Activated naive CD8-positive, alpha-beta T cell treated with anti-CD3 and anti-CD28 coated beads for 36 hours (primary cell): ENCODE measurements around the gene ZC3H18. TPM values are rescaled to one million over a fixed set of nuclear protein-coding genes. Genes with fewer than 3 reads are reported as not detected.
"Not testable (repeated sequence)": the region's sequence is repeated elsewhere in the genome, so short reads cannot be mapped to it uniquely, and the experiment has no call there.

Experiments
- DNase-seq: peaks from one replicate; pipeline ENCODE4 v3.0.0; 2021
- H3K27ac Mint-ChIP-seq: one replicate; pipeline ENCODE4 v1.8.0; 2022; ENCODE audit warnings: mild to moderate bottlenecking, moderate library complexity, mixed read lengths
- H3K27me3 Mint-ChIP-seq: one replicate; pipeline ENCODE4 v1.8.0; 2022; ENCODE audit warnings: mild to moderate bottlenecking, mixed read lengths
- H3K36me3 Mint-ChIP-seq: one replicate; pipeline ENCODE4 v1.8.0; 2021; ENCODE audit warnings: mild to moderate bottlenecking, mixed read lengths
- H3K4me1 Mint-ChIP-seq: one replicate; pipeline ENCODE4 v1.8.0; 2021; ENCODE audit warnings: mixed read lengths
- H3K4me3 Mint-ChIP-seq: one replicate; pipeline ENCODE4 v1.8.0; 2022; ENCODE audit warnings: mild to moderate bottlenecking, moderate library complexity, mixed read lengths
- H3K9me3 Mint-ChIP-seq: one replicate; pipeline ENCODE4 v1.8.0; 2022; ENCODE audit warnings: mixed read lengths
- total RNA-seq, 2 experiments: library from RNA; stranded (reverse); gene quantifications; one replicate each; pipeline ENCODE4 v1.2.3, GENCODE V29; 2021

Gene ZC3H18
- total RNA-seq, 2 experiments from 2014 or later, result 84.3 to 86.8 TPM

DNA sequence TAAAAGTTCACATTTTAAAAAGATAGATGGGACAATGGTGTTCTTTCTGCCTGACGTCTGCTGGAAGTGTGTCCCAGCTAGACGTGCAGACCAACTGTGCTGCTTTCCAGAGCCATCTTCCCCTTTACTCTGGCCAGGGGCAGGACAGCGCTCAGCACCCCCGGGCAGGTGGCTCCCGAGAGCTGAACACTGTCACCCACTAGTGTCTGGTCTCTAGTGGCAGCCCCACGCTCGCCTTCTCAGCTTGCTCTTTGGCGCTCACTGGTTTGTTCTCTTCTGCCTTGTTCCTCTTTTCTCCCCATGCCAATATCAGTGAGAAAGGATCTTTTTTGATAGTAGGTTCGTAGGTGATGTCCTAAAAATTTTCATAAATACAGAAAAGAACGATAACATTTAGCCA is 25.7 kb downstream of the ZC3H18 start:
- H3K36me3 Mint-ChIP-seq, result peaks cover 14% of the 10 kb centered on the region

GRCh38 chr16:88596483-88596882 is 26.3 kb downstream of the ZC3H18 start:
- DNase-seq, result no peak
- peaks cover 19% of the 10 kb centered on the region for H3K4me1 Mint-ChIP-seq
- no peaks in the 10 kb centered on the region for H3K27me3 Mint-ChIP-seq
- H3K27ac Mint-ChIP-seq, result no peak overlapping the region
- H3K36me3 Mint-ChIP-seq, result peaks cover 17% of the 10 kb centered on the region
- no peak overlapping the region for H3K4me3 Mint-ChIP-seq
- no peaks in the 10 kb centered on the region for H3K9me3 Mint-ChIP-seq

More for the DNA sequence above, 25.7 kb downstream of the ZC3H18 start:
- peaks cover 20% of the 10 kb centered on the region for H3K4me1 Mint-ChIP-seq
- DNase-seq, result no peak
- H3K27ac Mint-ChIP-seq, result no peak overlapping the region
- no peaks in the 10 kb centered on the region for H3K9me3 Mint-ChIP-seq
- no peak overlapping the region for H3K4me3 Mint-ChIP-seq
- H3K27me3 Mint-ChIP-seq, result no peaks in the 10 kb centered on the region

GRCh38 chr16:88597856-88598491 is 27.8 kb downstream of the ZC3H18 start:
- no peak for DNase-seq
- Mint-ChIP-seq H3K4me3 (no peak overlapping the region), H3K4me1 (peaks cover 11% of the 10 kb centered on the region), H3K36me3 (peaks cover 17% of the 10 kb centered on the region), H3K27ac (no peak overlapping the region), H3K9me3 (no peaks in the 10 kb centered on the region), H3K27me3 (no peaks in the 10 kb centered on the region)

GRCh38 chr16:88599092-88599733 is 29.0 kb downstream of the ZC3H18 start:
- peaks cover 21% of the 10 kb centered on the region for H3K36me3 Mint-ChIP-seq
- H3K27ac Mint-ChIP-seq, result no peak overlapping the region
- DNase-seq, result no peak
- no peaks in the 10 kb centered on the region for H3K27me3 Mint-ChIP-seq
- H3K9me3 Mint-ChIP-seq, result no peaks in the 10 kb centered on the region
- peaks cover 11% of the 10 kb centered on the region for H3K4me1 Mint-ChIP-seq
- no peak overlapping the region for H3K4me3 Mint-ChIP-seq

DNA sequence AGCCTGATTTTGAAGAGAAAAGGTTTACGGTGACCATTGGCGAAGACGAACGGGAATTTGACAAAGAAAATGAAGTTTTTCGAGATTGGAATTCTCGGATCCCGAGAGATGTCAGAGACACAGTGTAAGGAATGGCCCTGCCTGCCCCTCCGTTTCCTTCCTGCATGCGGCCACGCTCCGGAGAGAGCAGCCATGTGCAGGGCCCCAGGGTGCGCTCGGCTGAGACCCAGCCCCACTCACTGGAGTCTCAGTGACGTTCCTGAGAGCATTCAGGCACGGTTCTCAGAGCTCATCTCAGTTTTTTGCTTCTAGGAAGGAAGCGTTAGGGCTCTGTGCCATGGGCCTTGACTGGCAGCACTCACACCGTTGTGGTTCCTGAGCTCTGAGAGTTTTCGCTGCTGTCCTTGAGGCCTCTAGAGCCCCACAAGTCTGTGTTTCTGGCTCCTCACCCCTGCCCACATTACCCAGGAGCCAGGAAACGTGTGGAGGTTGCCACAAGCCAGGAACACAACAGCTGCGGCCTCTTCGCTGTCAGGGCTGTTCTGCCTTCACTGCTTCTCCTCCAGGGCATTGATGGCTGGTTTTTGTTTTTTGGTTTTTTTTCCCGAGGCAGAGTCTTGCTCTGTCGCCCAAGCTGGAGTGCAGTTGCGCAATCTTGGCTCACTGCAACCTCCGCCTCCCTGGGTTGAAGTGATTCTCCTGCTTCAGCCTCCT is 29.8 kb downstream of the ZC3H18 start:
- Mint-ChIP-seq H3K4me3 (no peak overlapping the region), H3K36me3 (peaks cover 22% of the 10 kb centered on the region)

GRCh38 chr16:88600539-88600896 is 30.3 kb downstream of the ZC3H18 start:
- DNase-seq, result no peak
- Mint-ChIP-seq H3K9me3 (no peaks in the 10 kb centered on the region), H3K4me3 (no peak overlapping the region), H3K36me3 (peaks cover 19% of the 10 kb centered on the region), H3K27me3 (no peaks in the 10 kb centered on the region), H3K4me1 (peaks cover 9% of the 10 kb centered on the region), H3K27ac (no peak overlapping the region)

More for the DNA sequence above, 29.8 kb downstream of the ZC3H18 start:
- no peaks in the 10 kb centered on the region for H3K9me3 Mint-ChIP-seq
- H3K27me3 Mint-ChIP-seq, result no peaks in the 10 kb centered on the region
- peaks cover 9% of the 10 kb centered on the region for H3K4me1 Mint-ChIP-seq
- no peak overlapping the region for H3K27ac Mint-ChIP-seq
- DNase-seq, result no peak

- no peak for DNase-seq
- Mint-ChIP-seq H3K4me3 (no peak overlapping the region), H3K36me3 (peaks cover 23% of the 10 kb centered on the region), H3K9me3 (no peaks in the 10 kb centered on the region), H3K27ac (peak overlapping the region; percentile 52), H3K4me1 (peaks cover 4% of the 10 kb centered on the region), H3K27me3 (no peaks in the 10 kb centered on the region)
Observed at GRCh38 chr16:88601313-88602036, 31.3 kb downstream of the ZC3H18 start.

DNA sequence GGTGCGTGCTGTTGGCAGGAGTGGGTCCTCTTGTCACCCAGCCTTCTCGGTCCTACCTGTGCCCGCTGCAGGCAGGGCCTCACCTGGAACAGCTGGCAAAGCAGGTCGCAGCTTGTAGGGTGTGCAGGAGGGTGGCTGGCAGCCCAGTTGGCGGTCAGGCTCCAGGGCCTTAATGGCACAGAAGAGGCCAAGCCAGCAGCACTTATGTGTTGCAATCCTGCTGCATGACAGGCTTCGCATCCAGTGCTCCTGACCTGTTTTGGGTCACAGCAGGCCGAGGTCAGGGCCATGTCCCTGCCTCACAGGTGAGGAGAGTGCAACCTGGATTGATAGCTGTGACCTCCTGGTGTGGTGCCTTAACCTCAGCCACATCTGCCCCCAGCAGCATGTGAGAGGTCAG is 31.9 kb downstream of the ZC3H18 start:
- no peak for DNase-seq
- Mint-ChIP-seq H3K4me3 (no peak overlapping the region), H3K4me1 (peaks cover 4% of the 10 kb centered on the region), H3K36me3 (peaks cover 23% of the 10 kb centered on the region), H3K27me3 (no peaks in the 10 kb centered on the region), H3K9me3 (no peaks in the 10 kb centered on the region), H3K27ac (no peak overlapping the region)

- no peak for DNase-seq
- no peak overlapping the region for H3K27ac Mint-ChIP-seq
- no peaks in the 10 kb centered on the region for H3K9me3 Mint-ChIP-seq
- no peak overlapping the region for H3K4me3 Mint-ChIP-seq
- H3K27me3 Mint-ChIP-seq, result no peaks in the 10 kb centered on the region
- peaks cover 23% of the 10 kb centered on the region for H3K36me3 Mint-ChIP-seq
- H3K4me1 Mint-ChIP-seq, result peaks cover 2% of the 10 kb centered on the region
Observed at GRCh38 chr16:88605186-88606147, 35.3 kb downstream of the ZC3H18 start.

- H3K36me3 Mint-ChIP-seq, result peaks cover 22% of the 10 kb centered on the region
- DNase-seq, result no peak
- H3K27me3 Mint-ChIP-seq, result no peaks in the 10 kb centered on the region
- H3K9me3 Mint-ChIP-seq, result no peaks in the 10 kb centered on the region
- no peak overlapping the region for H3K27ac Mint-ChIP-seq
- H3K4me3 Mint-ChIP-seq, result no peak overlapping the region
- H3K4me1 Mint-ChIP-seq, result peaks cover 2% of the 10 kb centered on the region
Observed at GRCh38 chr16:88606148-88606757, 36.0 kb downstream of the ZC3H18 start.

GRCh38 chr16:88608076-88608475 is 37.9 kb downstream of the ZC3H18 start:
- H3K27ac Mint-ChIP-seq, result no peak overlapping the region
- H3K9me3 Mint-ChIP-seq, result no peaks in the 10 kb centered on the region
- peaks cover 19% of the 10 kb centered on the region for H3K36me3 Mint-ChIP-seq
- no peaks in the 10 kb centered on the region for H3K27me3 Mint-ChIP-seq
- no peak for DNase-seq
- no peak overlapping the region for H3K4me3 Mint-ChIP-seq
- peaks cover 2% of the 10 kb centered on the region for H3K4me1 Mint-ChIP-seq

GRCh38 chr16:88609426-88609825 is 39.2 kb downstream of the ZC3H18 start:
- not testable (repeated sequence) for H3K4me3 Mint-ChIP-seq, H3K27me3 Mint-ChIP-seq, H3K27ac Mint-ChIP-seq, H3K9me3 Mint-ChIP-seq, DNase-seq, H3K4me1 Mint-ChIP-seq
- peaks cover 22% of the 10 kb centered on the region for H3K36me3 Mint-ChIP-seq

GRCh38 chr16:88610080-88610479 is 39.9 kb downstream of the ZC3H18 start:
- Mint-ChIP-seq H3K27me3 (no peaks in the 10 kb centered on the region), H3K4me3 (no peak overlapping the region), H3K27ac (no peak overlapping the region), H3K36me3 (peaks cover 22% of the 10 kb centered on the region), H3K9me3 (no peaks in the 10 kb centered on the region), H3K4me1 (peaks cover 2% of the 10 kb centered on the region)
- no peak for DNase-seq
